ENCODE measurements around the gene GALNT13.

Gene GALNT13

DNA sequence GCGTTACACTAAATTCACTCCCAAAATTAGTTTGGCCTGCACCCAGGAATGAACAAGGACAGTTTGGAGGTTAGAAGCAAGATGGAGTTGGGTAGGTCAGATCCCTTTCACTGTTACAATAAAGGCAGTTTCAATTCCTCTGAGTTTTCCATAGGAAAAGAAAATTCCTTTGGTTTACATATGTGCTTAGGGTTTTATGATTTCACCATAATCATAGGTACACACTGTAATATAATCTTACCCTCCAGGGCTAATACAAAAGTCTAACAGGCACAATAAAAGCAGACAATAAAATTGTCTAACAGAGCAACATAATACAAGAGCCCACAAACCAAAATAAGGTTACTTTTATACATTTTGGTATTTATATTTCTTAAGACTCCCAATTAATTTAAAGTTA, 435.3 kb downstream of the GALNT13 start:
- no peak for DNase-seq (ENCODE audit: low read depth)

GRCh38 chr2:154324601-154325000, 452.9 kb downstream of the GALNT13 start:
- DNase-seq (ENCODE audit: low read depth): no peak

GRCh38 chr2:154329510-154329909, 457.8 kb downstream of the GALNT13 start:
- no peak for DNase-seq (ENCODE audit: low read depth)

DNA sequence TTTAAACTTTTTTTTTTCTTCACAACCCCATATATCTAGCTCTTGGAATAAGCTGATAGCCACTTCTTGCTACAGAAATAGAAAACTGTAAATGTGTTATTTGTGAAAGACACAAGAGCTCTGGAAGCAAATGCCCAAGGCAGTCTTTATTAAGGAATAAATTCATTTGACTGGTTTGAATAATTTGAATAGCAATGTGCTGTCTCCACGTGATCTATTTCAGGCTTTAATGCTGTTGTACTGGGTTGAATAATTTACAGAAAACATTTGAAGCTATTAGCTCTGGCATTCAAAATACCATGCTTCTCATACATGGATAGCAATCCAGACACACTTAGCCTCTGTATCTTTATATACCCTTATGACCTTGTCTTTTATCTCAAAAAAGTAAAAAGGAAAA, 460.1 kb downstream of the GALNT13 start:
- no peak for DNase-seq (ENCODE audit: low read depth)

DNA sequence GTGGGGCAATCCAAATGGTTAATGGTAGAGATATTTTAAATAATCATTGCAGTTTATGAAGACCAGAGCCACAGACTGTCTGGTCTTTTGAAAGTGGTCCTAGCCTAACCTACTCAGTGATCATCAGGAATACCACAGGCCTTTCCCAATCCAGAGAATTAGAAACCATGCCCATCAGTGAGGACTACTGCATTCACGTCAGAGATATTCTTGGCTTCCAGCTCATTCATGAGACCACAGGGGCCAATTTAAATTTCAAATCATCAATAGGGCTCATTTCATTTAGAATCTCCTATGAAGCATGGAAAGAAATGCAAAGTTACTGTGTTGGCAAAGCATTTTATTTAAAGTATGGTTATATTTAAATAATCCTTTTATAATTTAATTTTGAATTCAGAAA, 464.5 kb downstream of the GALNT13 start:
- DNase-seq (ENCODE audit: low read depth): no peak

GRCh38 chr2:154338352-154338967, 466.7 kb downstream of the GALNT13 start:
- DNase-seq (ENCODE audit: low read depth): no peak

DNA sequence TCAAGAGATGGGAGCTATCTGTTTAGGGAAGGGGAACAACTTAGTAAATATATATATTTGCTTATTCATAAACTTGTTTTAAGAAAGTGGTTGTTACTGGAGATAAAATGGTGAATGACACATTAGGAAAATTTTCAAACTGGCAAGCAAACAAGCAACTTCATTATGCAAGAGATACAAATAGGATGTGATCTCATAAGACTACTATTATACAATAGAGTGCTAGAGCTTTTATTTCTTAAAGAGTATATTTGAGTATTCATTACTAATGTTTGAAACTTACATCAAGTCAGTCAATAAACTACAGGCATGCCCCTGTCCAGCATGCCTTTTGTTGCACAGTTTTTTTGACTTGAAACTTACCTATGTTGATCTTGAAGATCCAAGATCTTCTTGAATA, 471.6 kb downstream of the GALNT13 start:
- no peak for DNase-seq (ENCODE audit: low read depth)

DNA sequence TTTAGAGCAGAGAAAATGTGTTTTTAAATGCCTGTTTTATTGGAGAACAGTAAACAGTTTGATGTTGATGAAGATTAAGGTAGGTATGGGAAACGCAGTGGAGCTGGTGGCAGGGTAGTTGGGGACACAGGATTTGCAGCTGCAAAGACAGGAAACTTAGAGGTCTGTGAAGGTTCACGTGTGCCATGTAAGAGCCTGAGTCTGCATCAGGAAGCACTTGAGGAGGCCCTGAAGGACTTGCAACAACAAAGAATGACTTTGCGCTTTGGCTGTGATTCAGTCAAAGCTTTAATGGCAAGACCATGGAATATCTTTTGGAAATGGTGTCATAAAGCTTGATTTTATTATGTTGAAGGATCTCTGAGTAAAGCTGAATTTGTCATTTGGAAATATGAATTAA, 479.2 kb downstream of the GALNT13 start:
- no peak for DNase-seq (ENCODE audit: low read depth)

- no peak for DNase-seq (ENCODE audit: low read depth)
These were observed 489.6 kb downstream of the GALNT13 start for GRCh38 chr2:154361276-154361675.

DNA sequence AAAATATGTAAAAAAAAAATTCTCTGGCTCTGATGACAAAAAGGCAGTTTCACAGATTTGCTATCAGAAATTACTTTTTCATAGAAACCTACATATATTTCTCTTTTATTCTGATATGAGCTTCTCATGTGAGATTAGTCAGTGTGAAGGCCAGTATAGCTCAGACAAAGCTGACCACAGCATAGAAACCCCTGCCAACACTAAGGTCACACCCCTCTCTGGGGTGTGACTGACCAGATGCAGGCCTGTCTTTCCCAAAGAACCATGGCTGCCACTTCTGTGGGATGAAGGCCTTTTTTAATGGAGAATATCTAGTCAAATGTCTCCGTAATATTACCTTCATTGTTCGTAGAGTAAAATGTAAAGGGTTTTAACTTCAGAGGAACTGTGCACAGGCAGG, 496.4 kb downstream of the GALNT13 start:
- DNase-seq (ENCODE audit: low read depth): no peak

- no peak for DNase-seq (ENCODE audit: low read depth)
These were observed 499.2 kb downstream of the GALNT13 start for GRCh38 chr2:154370873-154371272.

GRCh38 chr2:154374416-154374815, 502.7 kb downstream of the GALNT13 start:
- no peak for DNase-seq (ENCODE audit: low read depth)

DNA sequence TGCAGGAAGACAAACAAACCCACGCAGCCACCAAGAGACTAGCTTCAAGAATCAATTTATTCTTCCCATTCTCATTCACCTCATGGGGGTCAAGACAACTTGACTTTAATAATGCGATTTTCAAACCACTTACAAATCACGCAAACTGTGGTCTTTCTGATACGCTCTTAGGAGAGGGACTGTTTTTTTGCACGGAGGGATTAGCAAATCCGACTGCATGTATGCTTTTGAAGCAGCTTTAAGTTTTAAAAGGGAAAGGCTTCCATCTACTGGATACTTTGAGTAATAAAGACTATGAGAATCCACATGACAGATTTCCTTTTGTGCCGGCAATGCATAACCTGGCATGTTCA, 503.8 kb downstream of the GALNT13 start:
- DNase-seq (ENCODE audit: low read depth): no peak

DNA sequence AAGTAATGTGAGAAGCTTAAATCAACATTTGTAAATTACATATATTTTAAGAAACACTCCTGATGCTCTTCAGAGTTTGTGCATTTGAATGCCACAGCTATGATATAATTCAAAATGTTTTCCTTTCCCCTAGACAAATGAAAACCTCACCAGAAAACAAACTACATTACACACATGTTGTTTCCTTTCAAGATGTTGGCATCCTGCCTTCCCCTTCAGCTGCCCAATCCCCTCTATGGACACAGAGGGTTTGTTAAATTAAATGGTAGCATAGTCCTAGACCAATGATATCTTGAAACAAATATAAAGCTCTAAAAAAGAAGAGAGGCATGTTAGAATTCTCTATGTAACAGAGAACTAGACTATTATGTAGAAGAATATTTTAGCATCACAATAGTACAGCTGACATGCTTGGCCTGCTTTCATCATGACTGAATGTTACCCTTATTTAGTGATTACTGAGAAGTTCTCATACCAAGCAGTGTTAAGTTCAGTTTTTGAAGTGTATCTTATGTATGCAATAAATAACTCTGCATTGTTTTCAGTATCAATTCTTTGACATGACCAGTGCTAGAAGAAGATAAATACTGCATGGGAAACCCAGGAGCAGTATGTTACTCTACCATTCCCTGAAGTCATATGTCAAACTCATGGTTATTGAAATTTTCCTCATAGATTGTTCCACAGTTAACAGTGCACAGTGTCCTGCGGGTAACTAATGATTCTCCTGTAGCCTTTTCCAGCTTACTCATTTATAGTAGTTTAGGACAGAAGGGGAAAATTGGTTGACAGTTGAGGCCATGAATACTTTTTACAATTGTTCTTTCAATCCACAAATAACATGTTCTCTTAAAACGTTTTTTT, 510.4 kb downstream of the GALNT13 start:
- no peak for DNase-seq (ENCODE audit: low read depth)

DNA sequence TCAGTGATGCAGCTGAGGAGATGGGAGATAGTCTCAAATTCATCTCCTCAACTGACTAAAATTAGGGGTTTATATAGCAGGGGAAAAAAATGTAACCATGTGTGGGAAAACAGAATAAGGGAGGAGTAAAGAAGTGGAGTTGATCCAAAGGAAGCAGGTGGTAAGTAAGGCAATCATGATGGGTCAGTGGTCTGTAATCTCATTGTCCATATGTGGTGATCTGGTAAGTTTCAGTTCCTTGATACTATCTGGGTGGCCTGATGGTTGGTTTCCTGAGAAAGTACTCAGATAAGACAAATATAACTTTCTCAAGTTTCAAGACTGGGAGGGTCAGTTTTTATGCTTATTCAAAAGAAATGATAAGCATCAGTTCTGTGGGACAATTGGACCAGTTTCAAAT, 514.5 kb downstream of the GALNT13 start:
- DNase-seq (ENCODE audit: low read depth): no peak

GRCh38 chr2:154391051-154391450, 519.3 kb downstream of the GALNT13 start:
- no peak for DNase-seq (ENCODE audit: low read depth)

DNA sequence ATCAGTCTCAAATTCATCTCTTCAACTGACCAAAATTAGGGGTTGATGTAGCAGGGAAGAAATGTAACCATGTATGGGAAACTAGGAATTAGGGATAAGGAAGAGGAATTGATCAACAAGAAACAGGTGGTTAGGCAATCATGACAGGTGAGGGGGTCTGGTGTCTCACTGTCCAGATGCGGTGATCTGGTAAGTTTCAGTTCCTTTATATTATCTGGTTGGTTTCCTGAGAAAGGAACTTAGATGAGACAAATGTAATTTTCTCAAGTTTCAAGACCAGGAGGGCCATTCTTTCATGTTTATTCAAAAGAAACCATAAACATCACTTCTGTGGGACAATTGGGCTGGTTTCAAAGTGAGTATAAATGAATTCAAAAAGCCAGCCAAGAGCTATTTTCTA, 520.5 kb downstream of the GALNT13 start:
- DNase-seq (ENCODE audit: low read depth): no peak

DNA sequence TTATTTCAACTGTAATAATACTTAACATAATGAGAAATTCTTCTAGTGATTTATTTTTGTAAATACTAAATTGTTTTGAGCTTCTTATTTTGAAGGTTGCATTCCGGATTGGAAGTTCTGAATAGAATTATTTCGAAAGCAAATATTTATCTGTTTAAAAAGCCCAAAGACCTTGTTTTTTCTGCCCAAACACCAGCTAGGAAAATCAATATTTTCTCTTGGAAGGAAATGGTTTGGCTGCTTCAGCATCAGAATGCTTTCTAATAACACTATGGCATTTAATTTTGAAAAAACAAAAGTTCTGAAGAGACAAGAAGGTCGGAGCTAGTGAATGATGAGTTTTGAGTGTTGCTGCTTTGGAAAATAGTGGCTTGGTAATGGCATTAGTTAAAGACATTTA, 522.9 kb downstream of the GALNT13 start:
- no peak for DNase-seq (ENCODE audit: low read depth)

DNA sequence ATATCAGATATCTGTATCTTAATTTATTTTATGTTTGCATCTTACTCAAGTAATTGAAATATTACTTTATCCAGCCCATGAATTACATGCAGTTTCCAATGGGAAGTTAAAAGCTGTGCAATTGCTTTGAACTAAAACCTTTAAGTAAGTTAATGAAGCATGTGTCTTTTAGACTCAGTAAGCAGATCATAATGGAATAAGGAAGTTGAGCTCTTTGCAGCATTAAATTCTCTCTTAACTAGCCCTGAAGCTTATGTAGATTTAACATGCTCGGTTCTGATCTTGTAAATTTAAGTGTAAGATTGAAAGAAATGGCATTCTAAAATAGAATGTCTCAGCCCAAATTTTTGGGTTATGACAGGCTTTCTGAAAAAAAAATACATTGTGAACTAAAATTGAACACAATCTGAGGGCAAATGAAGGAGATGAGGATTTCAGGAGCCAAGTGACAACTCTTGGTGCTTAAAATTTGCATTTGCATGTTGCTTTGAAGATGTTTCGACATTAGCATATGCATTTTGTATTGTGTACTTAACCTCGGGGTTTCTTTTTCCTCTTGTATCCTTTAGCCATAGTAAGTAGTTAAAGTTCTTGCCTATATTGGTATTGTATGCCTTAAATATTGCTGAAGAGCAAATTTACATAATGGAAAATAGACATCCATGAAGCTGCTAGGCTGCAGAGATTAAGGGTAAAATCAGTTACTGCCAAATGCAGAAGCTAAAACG, 529.0 kb downstream of the GALNT13 start:
- no peak for DNase-seq (ENCODE audit: low read depth)

DNA sequence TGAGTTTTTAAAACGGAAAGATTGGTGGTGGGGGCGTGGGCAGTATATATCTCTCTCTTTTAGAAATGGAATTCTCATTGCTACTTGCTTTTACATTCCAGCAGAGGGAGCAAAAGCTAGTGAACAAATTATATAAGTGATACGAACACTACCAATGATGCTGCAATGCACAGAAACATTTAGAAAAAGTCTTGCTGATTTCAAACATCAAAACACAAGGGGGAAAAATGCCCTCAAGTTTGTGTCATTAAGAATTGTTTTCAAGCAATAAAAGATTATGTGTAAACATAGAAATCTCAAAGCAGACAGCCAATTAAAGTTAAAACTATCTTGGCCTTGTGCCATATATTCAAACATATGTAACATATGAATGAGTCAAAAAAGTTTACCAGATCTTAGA, 530.5 kb downstream of the GALNT13 start:
- DNase-seq (ENCODE audit: low read depth): no peak

DNA sequence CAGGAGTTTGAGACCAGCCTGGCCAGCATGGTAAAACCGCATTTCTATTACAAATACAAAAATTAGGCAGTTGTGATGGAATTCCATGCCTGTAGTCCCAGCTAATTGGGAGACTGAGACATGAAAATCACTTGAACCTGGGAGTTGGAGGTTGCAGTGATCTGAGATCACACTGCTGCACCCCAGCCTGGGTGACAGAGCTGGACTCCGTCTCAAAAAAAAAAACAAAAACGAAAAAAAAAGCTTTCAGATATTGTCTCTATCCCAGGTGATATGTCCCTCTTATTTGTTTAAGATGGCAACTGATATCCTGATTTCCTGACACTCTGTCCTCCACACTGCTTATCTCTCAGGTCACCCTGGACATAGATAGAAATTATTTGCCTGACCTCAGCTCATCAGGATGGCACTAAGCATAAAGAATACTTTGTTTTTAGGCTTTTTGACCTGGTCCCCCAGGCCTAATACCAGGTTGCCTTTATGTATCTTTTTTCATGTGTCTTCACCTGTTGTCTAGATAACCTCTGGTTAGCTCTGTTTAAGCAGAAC, 531.6 kb downstream of the GALNT13 start:
- DNase-seq (ENCODE audit: low read depth): no peak

- no peak for DNase-seq (ENCODE audit: low read depth)
These were observed 537.1 kb downstream of the GALNT13 start for GRCh38 chr2:154408786-154409185.

DNA sequence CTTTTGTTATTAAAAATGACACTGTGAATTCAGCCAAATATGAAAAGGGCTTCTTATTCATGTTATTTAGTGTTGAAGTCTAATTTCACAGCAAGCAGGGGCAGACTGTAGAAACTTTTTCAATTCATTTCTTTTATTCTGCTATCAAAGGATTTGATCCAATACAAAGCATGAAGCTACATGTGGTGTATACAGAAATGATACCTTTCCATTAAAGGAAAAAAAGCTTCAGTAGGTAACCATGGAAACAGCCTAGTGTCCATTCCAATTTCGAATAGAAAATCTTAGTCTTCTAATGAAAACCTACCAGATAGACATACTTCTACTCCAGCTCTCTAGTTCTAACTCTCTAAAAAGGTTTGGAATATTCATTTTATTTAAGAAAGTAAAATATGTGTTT, 550.5 kb downstream of the GALNT13 start:
- no peak for DNase-seq (ENCODE audit: low read depth)
